ENCODE data around the gene TBC1D4. TPM values are rescaled to one million over a fixed set of nuclear protein-coding genes. Genes with fewer than 3 reads are reported as not detected.
A peak's percentile ranks its signal among the peaks of the same experiment; 100 is the strongest.

The TBC1D4 gene
- total and polyA plus RNA-seq, 9 donors, result 26.2 to 91.3 (median 52.6) TPM

- intact Hi-C loops (cut with DNase I), result loop anchor here (2.0 to 10.0 kb wide), 6 partner anchors 47 to 187 kb away; partner anchors contain the start of gene UCHL3 (in 3 of the 4)
- H3K27ac ChIP-seq, result peak overlapping the region; percentile 78 to 89
- H3K4me3 ChIP-seq, result peak overlapping the region; percentile 63
- TF ChIP-seq POLR2A (IDR thresholded peaks at IDR 0.05) (no peak), CTCF (IDR thresholded peaks at IDR 0.05) (no peak), EP300 (IDR thresholded peaks at IDR 0.05) (no peak)
- DNase-seq, result peak; percentile 42 to 72 (median 63)
- no peaks in the 10 kb centered on the region for H3K9me3 ChIP-seq
- H3K4me1 ChIP-seq (ENCODE audit: insufficient read depth), result peaks cover 11% of the 10 kb centered on the region
- no peaks in the 10 kb centered on the region for H3K36me3 ChIP-seq
- H3K27me3 ChIP-seq, result no peaks in the 10 kb centered on the region
- WGBS, 3 donors, result 0 to 1% (median 1%) methylated on average over 73 to 100 of the region's 100 CpGs
Measured at GRCh38 chr13:75481176-75482069, 546 bp downstream of the TBC1D4 start.

GRCh38 chr13:75480671-75481175, 1.2 kb downstream of the TBC1D4 start:
- peak; percentile 61 to 79 (median 69) for DNase-seq
- Histone ChIP-seq H3K4me1 (ENCODE audit: insufficient read depth) (peaks cover 11% of the 10 kb centered on the region), H3K27ac (peak overlapping the region; percentile 78 to 89), H3K9me3 (no peaks in the 10 kb centered on the region), H3K36me3 (no peaks in the 10 kb centered on the region), H3K4me3 (peak overlapping the region; percentile 63), H3K27me3 (no peaks in the 10 kb centered on the region)
- 0 to 1% (median 1%) methylated on average over 44 to 48 of the region's 48 CpGs for WGBS, 3 donors
- intact Hi-C loops (cut with DNase I), result loop anchor here (2.0 to 10.0 kb wide), 6 partner anchors 46 to 186 kb away; partner anchors contain the start of gene UCHL3 (in 3 of the 4)
- no peak for TF ChIP-seq EP300 (IDR thresholded peaks at IDR 0.05)
- TF ChIP-seq CTCF (IDR thresholded peaks at IDR 0.05), result no peak
- no peak for TF ChIP-seq POLR2A (IDR thresholded peaks at IDR 0.05)

GRCh38 chr13:75479102-75479740, 2.7 kb downstream of the TBC1D4 start:
- Histone ChIP-seq H3K9me3 (no peaks in the 10 kb centered on the region), H3K27ac (no peak overlapping the region), H3K4me1 (ENCODE audit: insufficient read depth) (peaks cover 11% of the 10 kb centered on the region), H3K36me3 (no peaks in the 10 kb centered on the region), H3K4me3 (peak overlapping the region; percentile 63), H3K27me3 (no peaks in the 10 kb centered on the region)
- intact Hi-C loops (cut with DNase I), result loop anchor here in 1 of 4 donors (10.0 kb wide), 1 partner anchor 104 kb away; no protein-coding TSS in a partner anchor
- DNase-seq, result no peak
- WGBS, 3 donors, result 43 to 57% (median 45%) methylated on average over 5 of the region's 5 CpGs
- TF ChIP-seq EP300 (IDR thresholded peaks at IDR 0.05), result no peak
- TF ChIP-seq POLR2A (IDR thresholded peaks at IDR 0.05), result no peak
- no peak for TF ChIP-seq CTCF (IDR thresholded peaks at IDR 0.05)

GRCh38 chr13:75478659-75479058, 3.3 kb downstream of the TBC1D4 start:
- intact Hi-C loops (cut with DNase I), result loop anchor here in 1 of 4 donors (10.0 kb wide), 1 partner anchor 104 kb away; no protein-coding TSS in a partner anchor
- Histone ChIP-seq H3K9me3 (no peaks in the 10 kb centered on the region), H3K27me3 (no peaks in the 10 kb centered on the region), H3K27ac (no peak overlapping the region), H3K36me3 (no peaks in the 10 kb centered on the region), H3K4me3 (no peak overlapping the region), H3K4me1 (ENCODE audit: insufficient read depth) (peaks cover 11% of the 10 kb centered on the region)
- WGBS, 3 donors, result 92 to 96% (median 96%) methylated on average over 4 of the region's 4 CpGs
- TF ChIP-seq EP300 (IDR thresholded peaks at IDR 0.05), result no peak
- no peak for DNase-seq
